ENCODE data around the gene NSUN6. TPM values are rescaled to one million over a fixed set of nuclear protein-coding genes. Genes with fewer than 3 reads are reported as not detected.

The NSUN6 gene
- polyA plus RNA-seq, 1 donor (not counting 4 experiments of a cell fraction or from before 2014, with no cell fraction given): 9.8 TPM

DNA sequence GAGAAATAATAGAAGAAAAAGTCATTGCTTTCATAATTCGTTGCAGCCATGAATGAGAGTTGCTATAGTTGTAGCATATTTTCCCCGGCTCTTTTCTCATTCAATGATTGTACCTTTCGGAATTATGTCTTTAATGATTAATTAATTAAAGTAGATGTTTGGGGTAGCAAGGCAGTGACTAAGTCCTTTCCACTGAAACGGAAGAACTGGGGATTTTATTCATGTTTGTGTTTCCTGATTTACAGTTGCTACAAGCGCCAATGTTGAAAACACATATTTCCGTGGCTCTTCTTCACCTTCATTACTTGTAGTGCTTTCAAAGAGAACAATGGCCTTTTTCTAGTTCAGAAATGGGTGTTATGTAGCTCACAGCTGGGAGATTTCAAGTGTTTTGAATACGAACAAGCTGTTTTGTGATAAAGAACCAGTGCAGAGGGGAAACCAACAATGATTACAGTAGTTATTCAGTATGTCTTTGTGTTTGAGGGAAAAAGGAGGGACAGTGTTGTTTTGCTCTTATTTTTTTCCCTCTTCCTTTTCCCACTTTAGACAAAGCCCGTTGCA lies 153.5 kb downstream of the NSUN6 start:
- Histone ChIP-seq H2AFZ (ENCODE audit: control insufficient read depth, low read length) (no peak overlapping the region), H3K4me1 (ENCODE audit: control insufficient read depth, extremely low read depth, insufficient read depth, low read length) (no peaks in the 10 kb centered on the region), H3K9me1 (ENCODE audit: control insufficient read depth, extremely low read depth, insufficient read depth, low read length) (no peaks in the 10 kb centered on the region), H3K4me2 (ENCODE audit: control insufficient read depth, extremely low read depth, insufficient read depth, low read depth, low read length) (no peak overlapping the region), H3K4me3 (ENCODE audit: control insufficient read depth in 2 of 3, extremely low read depth in 1 of 3, insufficient read depth in 2 of 3, low read depth in 1 of 3, low read length in 3 of 3) (no peak overlapping the region), H3K79me2 (ENCODE audit: control insufficient read depth, insufficient read depth, low read length) (no peaks in the 10 kb centered on the region), H3K9ac (ENCODE audit: control insufficient read depth, extremely low read depth, insufficient read depth, low read length) (no peak overlapping the region), H3K27me3 (ENCODE audit: control insufficient read depth, extremely low read depth, insufficient read depth, low read length) (no peaks in the 10 kb centered on the region), H3K9me3 (ENCODE audit: control insufficient read depth, low read depth, low read length) (no peaks in the 10 kb centered on the region), H4K20me1 (ENCODE audit: control insufficient read depth, extremely low read depth, insufficient read depth, low read length) (no peaks in the 10 kb centered on the region), H3K27ac (ENCODE audit: control insufficient read depth, insufficient read depth, low read length) (no peak overlapping the region), H3K36me3 (ENCODE audit: control insufficient read depth in 2 of 2, extremely low read depth in 1 of 2, insufficient read depth in 2 of 2, low read length in 2 of 2) (no peaks in the 10 kb centered on the region)
- dilution Hi-C loops (cut with MboI; ENCODE audit: extremely low pct_ligation_motif_present, low sequenced_read_pairs): no loop called here
- FAIRE-seq (no peak), DNase-seq (ENCODE audit: low read depth, low spot score) (no peak)
- TF ChIP-seq EZH2 (IDR thresholded peaks at IDR 0.05; ENCODE audit: low read length): no peak
- TF ChIP-seq, protein P1, sequence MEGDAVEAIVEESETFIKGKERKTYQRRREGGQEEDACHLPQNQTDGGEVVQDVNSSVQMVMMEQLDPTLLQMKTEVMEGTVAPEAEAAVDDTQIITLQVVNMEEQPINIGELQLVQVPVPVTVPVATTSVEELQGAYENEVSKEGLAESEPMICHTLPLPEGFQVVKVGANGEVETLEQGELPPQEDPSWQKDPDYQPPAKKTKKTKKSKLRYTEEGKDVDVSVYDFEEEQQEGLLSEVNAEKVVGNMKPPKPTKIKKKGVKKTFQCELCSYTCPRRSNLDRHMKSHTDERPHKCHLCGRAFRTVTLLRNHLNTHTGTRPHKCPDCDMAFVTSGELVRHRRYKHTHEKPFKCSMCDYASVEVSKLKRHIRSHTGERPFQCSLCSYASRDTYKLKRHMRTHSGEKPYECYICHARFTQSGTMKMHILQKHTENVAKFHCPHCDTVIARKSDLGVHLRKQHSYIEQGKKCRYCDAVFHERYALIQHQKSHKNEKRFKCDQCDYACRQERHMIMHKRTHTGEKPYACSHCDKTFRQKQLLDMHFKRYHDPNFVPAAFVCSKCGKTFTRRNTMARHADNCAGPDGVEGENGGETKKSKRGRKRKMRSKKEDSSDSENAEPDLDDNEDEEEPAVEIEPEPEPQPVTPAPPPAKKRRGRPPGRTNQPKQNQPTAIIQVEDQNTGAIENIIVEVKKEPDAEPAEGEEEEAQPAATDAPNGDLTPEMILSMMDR (optimal IDR thresholded peaks at IDR 0.05 in 1 of 3, IDR thresholded peaks at IDR 0.05 in 1 of 3, conservative IDR thresholded peaks at IDR 0.05 in 1 of 3; ENCODE audit: extremely low read depth in 1 of 3, insufficient read depth in 2 of 3, low read length in 3 of 3): no peak

Other genes with a start within 250 kb of the NSUN6 start
- gene ARL5B, start 7.8 kb upstream of the NSUN6 start, polyA plus RNA-seq: 4.7 to 10.4 TPM (median 6.3 TPM) in 3 replicates